ENCODE data around the gene AK8. TPM values are rescaled to one million over a fixed set of nuclear protein-coding genes. Genes with fewer than 3 reads are reported as not detected.

Gene AK8
- total RNA-seq, 6 experiments from 2014 or later = 0.07 to 0.24 (median 0.12) TPM; not detected in 1

DNA sequence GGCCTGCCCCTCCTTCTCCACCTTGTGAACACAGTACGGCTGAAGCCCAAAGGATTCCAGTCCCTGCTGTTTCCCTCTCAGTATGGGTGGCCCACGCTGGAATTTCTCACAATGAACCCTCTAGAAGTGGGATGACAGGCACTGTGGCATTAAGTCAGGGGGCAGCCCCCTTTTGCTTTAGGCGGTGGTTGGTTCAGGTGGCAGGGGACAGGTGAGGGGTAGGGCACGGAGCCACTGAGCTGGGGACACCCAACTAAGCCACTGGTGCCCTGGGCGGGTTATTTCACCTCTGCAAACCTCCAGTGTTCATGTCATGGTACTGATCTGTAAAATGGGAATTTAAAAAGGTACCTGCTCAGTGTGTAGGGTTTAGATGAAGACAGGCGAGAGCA lies 8.2 kb upstream of the AK8 start:
- H3K27me3 Mint-ChIP-seq (ENCODE audit: insufficient read depth) = no peaks in the 10 kb centered on the region; the same call in none of the 2 replicates
- no peak overlapping the region for H3K4me3 Mint-ChIP-seq
- H3K36me3 Mint-ChIP-seq (ENCODE audit: low read depth) = no peaks in the 10 kb centered on the region
- TF ChIP-seq, protein P1, sequence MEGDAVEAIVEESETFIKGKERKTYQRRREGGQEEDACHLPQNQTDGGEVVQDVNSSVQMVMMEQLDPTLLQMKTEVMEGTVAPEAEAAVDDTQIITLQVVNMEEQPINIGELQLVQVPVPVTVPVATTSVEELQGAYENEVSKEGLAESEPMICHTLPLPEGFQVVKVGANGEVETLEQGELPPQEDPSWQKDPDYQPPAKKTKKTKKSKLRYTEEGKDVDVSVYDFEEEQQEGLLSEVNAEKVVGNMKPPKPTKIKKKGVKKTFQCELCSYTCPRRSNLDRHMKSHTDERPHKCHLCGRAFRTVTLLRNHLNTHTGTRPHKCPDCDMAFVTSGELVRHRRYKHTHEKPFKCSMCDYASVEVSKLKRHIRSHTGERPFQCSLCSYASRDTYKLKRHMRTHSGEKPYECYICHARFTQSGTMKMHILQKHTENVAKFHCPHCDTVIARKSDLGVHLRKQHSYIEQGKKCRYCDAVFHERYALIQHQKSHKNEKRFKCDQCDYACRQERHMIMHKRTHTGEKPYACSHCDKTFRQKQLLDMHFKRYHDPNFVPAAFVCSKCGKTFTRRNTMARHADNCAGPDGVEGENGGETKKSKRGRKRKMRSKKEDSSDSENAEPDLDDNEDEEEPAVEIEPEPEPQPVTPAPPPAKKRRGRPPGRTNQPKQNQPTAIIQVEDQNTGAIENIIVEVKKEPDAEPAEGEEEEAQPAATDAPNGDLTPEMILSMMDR (IDR thresholded peaks at IDR 0.05) = no peak
- no peak overlapping the region for H3K27ac Mint-ChIP-seq
- DNase-seq = no peak
- no peaks in the 10 kb centered on the region for H3K9me3 Mint-ChIP-seq
- no peaks in the 10 kb centered on the region for H3K4me1 Mint-ChIP-seq (ENCODE audit: low read depth)

DNA sequence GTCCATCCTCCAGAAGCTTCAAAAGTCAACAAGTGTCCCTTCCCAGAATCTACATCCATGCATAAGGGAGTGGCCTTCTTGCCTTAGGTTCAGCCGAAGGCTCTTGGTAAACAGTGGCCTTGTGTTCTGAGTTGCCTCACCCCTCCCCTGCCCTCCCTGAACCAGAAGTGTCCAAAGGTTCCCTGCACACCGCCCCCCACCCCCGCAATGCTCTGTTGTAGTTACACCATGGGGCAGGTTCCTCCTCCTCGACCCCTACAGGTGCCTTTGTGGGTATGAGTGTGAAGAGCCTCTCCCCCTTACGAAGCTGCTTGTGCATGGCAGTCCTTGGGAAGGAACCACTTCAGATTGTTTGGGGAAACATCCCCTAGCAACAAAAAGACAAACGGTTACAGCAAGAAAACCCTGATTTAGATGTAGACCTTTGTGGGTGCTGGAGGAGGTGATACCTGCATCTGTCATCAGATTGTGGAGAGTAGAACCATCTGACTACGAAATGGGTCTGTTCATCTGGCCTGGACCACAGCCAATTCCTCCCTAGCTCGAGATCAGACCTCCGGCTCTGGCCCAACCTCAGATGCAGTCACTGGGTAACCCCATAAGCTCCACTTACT lies 7.7 kb upstream of the AK8 start:
- Mint-ChIP-seq H3K9me3 (no peaks in the 10 kb centered on the region), H3K36me3 (ENCODE audit: low read depth) (no peaks in the 10 kb centered on the region), H3K27me3 (ENCODE audit: insufficient read depth) (no peaks in the 10 kb centered on the region; the same call in none of the 2 replicates), H3K27ac (no peak overlapping the region), H3K4me3 (no peak overlapping the region), H3K4me1 (ENCODE audit: low read depth) (no peaks in the 10 kb centered on the region)
- DNase-seq = no peak
- TF ChIP-seq, protein P1 (IDR thresholded peaks at IDR 0.05) = no peak

DNA sequence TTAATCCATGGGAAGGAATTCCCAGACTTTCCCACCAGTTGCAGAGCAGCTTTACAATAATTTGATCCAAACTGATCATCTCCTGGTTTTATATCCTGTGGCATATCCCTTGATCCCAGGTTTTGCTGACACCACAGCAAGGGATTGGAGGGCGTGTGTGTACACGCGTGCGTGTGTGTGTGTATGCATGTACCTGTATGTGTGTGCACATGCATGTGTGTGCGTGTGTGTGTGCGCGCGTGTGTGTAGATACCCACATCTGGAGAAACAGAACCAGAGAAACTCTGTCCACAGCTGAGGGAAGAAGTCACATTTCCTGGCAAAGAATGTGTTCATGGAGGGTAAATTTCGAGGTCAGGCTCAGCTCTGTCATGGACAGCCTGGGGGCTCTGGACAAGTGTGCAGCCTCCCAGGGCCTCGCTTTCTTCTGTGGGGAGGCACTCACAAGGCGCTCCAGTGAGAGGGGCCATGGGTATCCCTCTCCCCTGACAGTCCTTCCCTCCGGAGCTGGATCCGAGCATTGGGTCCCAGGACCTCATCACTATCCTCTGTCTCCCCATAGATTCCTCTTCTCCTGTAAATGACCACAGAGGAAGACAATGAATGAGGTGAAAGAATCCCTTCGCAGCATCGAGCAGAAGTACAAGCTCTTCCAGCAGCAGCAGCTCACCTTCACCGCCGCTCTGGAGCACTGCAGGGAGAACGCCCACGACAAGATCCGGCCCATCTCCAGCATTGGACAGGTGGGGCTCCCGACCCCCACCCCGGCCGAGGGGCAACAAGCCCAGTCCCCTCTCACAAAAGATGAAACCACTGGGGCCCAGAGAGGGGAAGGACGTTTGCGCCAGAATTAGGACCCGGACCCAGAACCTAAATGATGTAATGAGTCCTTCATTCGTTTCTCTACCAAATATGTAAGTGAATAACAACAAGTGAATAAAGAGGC lies 5.5 kb upstream of the AK8 start:
- no peaks in the 10 kb centered on the region for H3K9me3 Mint-ChIP-seq
- TF ChIP-seq, protein P1 (IDR thresholded peaks at IDR 0.05) = no peak
- no peak overlapping the region for H3K4me3 Mint-ChIP-seq
- no peak overlapping the region for H3K27ac Mint-ChIP-seq
- no peaks in the 10 kb centered on the region; the same call in none of the 2 replicates for H3K27me3 Mint-ChIP-seq (ENCODE audit: insufficient read depth)
- no peaks in the 10 kb centered on the region for H3K36me3 Mint-ChIP-seq (ENCODE audit: low read depth)
- peaks cover 13% of the 10 kb centered on the region for H3K4me1 Mint-ChIP-seq (ENCODE audit: low read depth)
- no peak for DNase-seq

DNA sequence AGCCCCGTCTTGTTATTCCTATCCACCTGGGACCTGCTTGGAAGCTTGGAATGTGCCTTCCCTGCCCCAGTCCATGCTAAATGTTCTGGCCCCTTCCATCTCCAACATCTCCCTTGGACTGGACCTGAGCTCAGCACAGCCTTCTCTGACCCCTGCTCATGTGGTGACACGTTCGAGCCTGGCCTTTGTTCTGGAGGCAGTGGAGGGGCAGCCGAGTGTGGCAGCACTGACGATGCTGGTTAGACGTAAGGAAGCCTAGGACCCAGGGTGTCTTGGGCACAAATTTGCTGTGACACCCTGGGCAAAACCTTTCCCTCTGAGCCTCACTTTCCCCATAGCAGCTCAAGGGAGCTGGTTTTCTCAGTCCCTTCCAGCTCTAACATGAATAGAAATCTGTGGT lies 4.5 kb upstream of the AK8 start:
- Mint-ChIP-seq H3K27me3 (ENCODE audit: insufficient read depth) (no peaks in the 10 kb centered on the region; the same call in none of the 2 replicates), H3K36me3 (ENCODE audit: low read depth) (no peaks in the 10 kb centered on the region), H3K4me3 (no peak overlapping the region), H3K9me3 (no peaks in the 10 kb centered on the region), H3K27ac (no peak overlapping the region), H3K4me1 (ENCODE audit: low read depth) (peaks cover 13% of the 10 kb centered on the region)
- TF ChIP-seq, protein P1 (IDR thresholded peaks at IDR 0.05) = no peak
- no peak for DNase-seq

DNA sequence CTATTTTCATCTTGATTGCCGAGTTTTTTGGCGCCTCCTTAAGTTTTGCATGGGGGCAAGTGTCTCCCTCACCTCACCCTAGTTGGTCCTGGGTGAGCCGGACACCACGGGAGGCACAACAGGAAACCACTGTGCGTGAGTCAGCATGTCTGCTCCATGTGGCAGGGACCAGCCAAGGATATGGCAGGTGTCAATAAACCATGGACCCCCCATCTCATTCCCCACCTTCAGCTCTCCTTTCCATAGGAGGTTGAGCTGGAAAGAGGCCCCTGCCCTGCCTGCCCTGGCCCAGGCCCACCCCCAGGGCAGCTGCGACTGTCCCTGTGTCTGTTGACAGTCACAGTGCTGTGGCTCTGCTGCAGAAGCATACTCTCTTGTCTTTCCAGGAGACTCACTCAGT lies 3.7 kb upstream of the AK8 start:
- H3K9me3 Mint-ChIP-seq = no peaks in the 10 kb centered on the region
- no peak for DNase-seq

More for the DNA sequence above, 3.7 kb upstream of the AK8 start:
- TF ChIP-seq, protein P1 (IDR thresholded peaks at IDR 0.05) = no peak
- H3K4me1 Mint-ChIP-seq (ENCODE audit: low read depth) = peaks cover 13% of the 10 kb centered on the region
- H3K27ac Mint-ChIP-seq = no peak overlapping the region
- no peak overlapping the region for H3K4me3 Mint-ChIP-seq
- H3K36me3 Mint-ChIP-seq (ENCODE audit: low read depth) = no peaks in the 10 kb centered on the region
- peaks cover 2% of the 10 kb centered on the region for H3K27me3 Mint-ChIP-seq (ENCODE audit: insufficient read depth)
